GM19023 (cell line): ENCODE measurements around the gene INVS.
"Not testable (repeated sequence)": the region's sequence is repeated elsewhere in the genome, so short reads cannot be mapped to it uniquely, and the experiment has no call there.

Experiments
- ATAC-seq: cut with Tn5 transposase; IDR thresholded peaks from one replicate; pipeline ENCODE4 v1.9.1; 2021; ENCODE audit warnings: mild to moderate bottlenecking, moderate library complexity; ENCODE audit not compliant: unreplicated experiment

INVS gene

GRCh38 chr9:100191264-100191663, 92.2 kb downstream of the INVS start:
- no peak for ATAC-seq

DNA sequence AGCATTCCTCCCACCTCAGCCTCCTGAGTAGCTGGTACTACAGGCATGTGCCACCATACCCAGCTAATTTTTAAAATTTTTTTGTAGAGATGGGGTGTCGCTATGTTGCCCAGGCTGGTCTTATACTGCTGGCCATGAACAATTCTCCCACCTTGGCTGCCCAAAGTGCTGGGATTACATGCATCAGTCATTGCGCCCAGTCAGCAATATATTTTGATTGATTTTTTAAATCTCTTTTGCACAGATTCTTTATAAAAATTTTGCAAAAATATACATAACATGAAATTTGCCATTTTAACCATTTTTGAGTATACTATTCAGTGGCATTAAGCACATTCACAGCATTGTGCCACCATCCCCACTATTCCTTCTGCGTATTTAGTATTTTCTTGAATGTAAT, 94.0 kb downstream of the INVS start:
- no peak for ATAC-seq

DNA sequence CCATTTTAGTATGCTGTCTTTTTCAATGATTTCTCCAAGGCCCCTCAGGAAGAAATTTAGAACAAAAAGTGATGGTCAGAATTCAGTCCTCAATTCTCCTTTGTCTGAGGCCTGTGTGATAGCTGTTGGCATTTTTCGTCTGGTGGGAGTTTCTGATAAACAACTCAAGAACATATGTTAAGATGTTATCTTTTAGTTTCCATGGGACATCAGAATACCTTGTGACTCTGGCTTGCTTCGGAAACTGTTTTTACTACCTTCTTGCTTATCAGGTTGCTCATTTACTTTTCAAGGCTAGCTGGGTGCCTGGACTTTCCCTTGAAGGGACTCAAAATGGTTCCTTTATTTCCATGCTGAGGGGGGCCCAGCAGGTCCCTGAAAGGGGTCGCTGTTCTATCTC, 97.2 kb downstream of the INVS start:
- ATAC-seq: no peak

DNA sequence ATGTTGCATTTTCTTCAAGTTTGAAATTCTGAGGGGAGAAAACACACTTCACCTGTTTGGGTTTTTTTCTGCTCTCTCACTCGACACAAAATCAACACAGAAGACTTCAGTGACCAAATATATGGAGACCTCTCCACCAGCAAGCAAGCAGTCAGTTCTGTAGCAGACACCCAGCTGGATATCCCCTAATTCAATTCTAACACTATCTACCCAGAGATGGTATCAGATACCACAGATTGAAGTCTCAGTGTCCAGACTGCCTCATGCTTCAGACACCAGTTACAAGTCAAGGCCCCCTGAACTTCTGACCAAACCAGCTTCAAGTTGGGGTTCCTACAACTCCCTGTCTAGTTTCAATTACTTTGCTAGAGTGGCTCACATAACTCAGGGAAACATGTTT, 97.8 kb downstream of the INVS start:
- no peak for ATAC-seq

GRCh38 chr9:100197553-100197952, 98.5 kb downstream of the INVS start:
- ATAC-seq: no peak

- no peak for ATAC-seq
These were observed 103.8 kb downstream of the INVS start for GRCh38 chr9:100202806-100203205.

GRCh38 chr9:100204796-100205195, 105.8 kb downstream of the INVS start:
- ATAC-seq: no peak

GRCh38 chr9:100206899-100207298, 107.9 kb downstream of the INVS start:
- ATAC-seq: no peak

DNA sequence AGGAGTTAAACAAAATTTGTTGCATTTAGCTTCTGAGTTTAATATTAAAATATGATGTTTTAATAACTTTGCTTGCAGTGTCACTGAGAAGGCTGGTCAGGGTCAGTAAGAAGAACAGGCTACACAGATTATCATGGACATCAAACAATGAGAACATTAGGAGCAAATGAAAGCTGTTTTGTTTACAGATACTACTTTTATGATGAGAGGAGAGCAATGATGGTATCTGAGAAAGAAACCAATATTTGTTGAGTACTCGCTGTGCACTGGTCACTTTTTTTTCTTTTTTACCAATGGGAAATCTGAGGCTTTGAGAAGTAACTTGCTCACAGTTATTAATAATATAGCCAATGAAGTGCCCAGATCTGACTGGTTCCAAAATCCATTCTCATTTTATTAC, 109.6 kb downstream of the INVS start:
- no peak for ATAC-seq

- no peak for ATAC-seq
These were observed 112.4 kb downstream of the INVS start for GRCh38 chr9:100211476-100211875.

GRCh38 chr9:100213730-100214477, 114.9 kb downstream of the INVS start:
- no peak for ATAC-seq

DNA sequence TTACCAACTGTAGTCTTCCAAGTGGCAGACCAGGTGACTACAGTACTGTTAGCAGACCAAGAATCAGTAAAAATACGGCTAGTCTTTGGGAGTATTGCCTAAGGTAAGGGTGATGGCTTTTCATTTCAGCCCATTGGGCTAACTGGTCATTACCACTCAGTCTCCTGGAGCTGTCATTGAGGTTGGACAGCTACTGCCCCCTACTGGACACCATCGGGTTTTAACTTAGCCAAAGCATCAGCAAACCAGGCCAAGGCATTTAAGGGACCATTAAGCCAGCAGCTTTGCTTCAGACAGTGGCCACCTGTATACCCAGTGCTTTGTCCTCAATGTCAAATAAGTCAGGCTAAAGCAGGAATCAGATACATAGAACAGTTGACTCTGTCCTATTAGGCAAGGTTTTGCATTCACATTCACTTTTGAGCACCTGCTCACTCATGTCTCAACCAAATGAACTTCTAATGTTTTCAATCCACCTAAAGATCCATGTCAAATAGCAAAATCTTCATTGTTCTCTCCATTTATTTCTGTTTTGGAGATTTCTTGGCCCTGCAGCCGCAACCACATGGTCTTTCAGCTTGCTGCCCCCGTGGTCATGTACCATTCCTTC, 117.2 kb downstream of the INVS start:
- ATAC-seq: peak; percentile 63

- no peak for ATAC-seq
These were observed 118.5 kb downstream of the INVS start for GRCh38 chr9:100217536-100217935.

GRCh38 chr9:100219347-100219746, 120.3 kb downstream of the INVS start:
- peak; percentile 59 for ATAC-seq

DNA sequence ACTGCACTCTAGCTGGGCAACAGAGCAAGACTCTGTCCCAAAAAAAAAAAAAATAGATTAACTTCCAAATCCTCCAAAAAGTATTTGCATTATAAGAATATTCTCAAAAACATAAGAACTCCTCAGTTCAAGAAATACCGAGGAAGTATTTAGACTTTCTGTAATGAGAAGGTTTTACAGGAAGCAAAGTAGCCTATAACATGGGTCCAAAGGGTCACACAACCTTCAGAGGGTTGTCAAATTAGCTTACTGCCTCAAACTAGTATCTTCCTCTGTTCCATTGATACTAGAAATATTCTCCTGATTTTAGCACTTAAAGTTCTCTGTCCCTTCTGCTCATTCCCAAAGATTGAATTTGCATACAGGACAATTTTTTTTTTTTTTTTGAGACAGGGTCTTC, 121.9 kb downstream of the INVS start:
- no peak for ATAC-seq

GRCh38 chr9:100221538-100221937, 122.5 kb downstream of the INVS start:
- ATAC-seq: no peak

GRCh38 chr9:100222674-100223073, 123.6 kb downstream of the INVS start:
- ATAC-seq: no peak

GRCh38 chr9:100227636-100228035, 128.6 kb downstream of the INVS start:
- no peak for ATAC-seq

- no peak for ATAC-seq
These were observed 129.4 kb downstream of the INVS start for GRCh38 chr9:100228352-100228869.

- no peak for ATAC-seq
These were observed 130.1 kb downstream of the INVS start for GRCh38 chr9:100229136-100229535.

- no peak for ATAC-seq
These were observed 130.5 kb downstream of the INVS start for GRCh38 chr9:100229561-100229960.

- ATAC-seq: not testable (repeated sequence)
These were observed 137.9 kb downstream of the INVS start for GRCh38 chr9:100236986-100237385.
